ENCODE results near the gene CCR5AS.

The CCR5AS gene

GRCh38 chr3:46449755-46450552 lies 43.1 kb upstream of the CCR5AS start:
- Histone ChIP-seq H3K56ac (replicated peaks; ENCODE audit: insufficient read length, low read depth, low read length) (no peak overlapping the region), H3K4me2 (ENCODE audit: insufficient read depth in 1 of 2, low read depth in 2 of 2, low read length in 2 of 2) (no peak overlapping the region), H3K14ac (ENCODE audit: insufficient read length) (no peak overlapping the region), H3K9ac (replicated peaks in 1 of 4; ENCODE audit: extremely low read depth in 1 of 4, low read depth in 3 of 4, low read length in 3 of 4) (no peak overlapping the region), H2BK5ac (ENCODE audit: low read depth, low read length) (no peak overlapping the region), H3K4ac (replicated peaks; ENCODE audit: insufficient read length, low read depth, low read length) (no peak overlapping the region), H3K18ac (ENCODE audit: extremely low read depth, low read length) (peak overlapping the region; percentile 83; the same call in 1 of the 2 replicates), H4K5ac (ENCODE audit: insufficient read length, low read depth, low read length) (no peak overlapping the region), H3K23ac (ENCODE audit: insufficient read length) (no peak overlapping the region), H3K27ac (ENCODE audit: low read depth, low read length) (no peak overlapping the region), H4K91ac (replicated peaks; ENCODE audit: insufficient read length, low read length) (no peak overlapping the region), H2AK5ac (ENCODE audit: low read depth, low read length) (no peak overlapping the region), H2BK120ac (replicated peaks; ENCODE audit: low read depth, low read length) (no peak overlapping the region), H3K79me2 (ENCODE audit: control insufficient read depth in 1 of 2, insufficient read depth in 2 of 2, low read length in 2 of 2) (no peaks in the 10 kb centered on the region), H3K9me3 (ENCODE audit: insufficient read depth in 2 of 2, low read depth in 1 of 2, low read length in 1 of 2) (no peaks in the 10 kb centered on the region), H2BK20ac (ENCODE audit: low read length) (no peak overlapping the region), H3K36me3 (ENCODE audit: control insufficient read depth in 2 of 4, insufficient read depth in 4 of 4, low read length in 3 of 4) (no peaks in the 10 kb centered on the region), H4K8ac (ENCODE audit: extremely low read depth, insufficient read depth, low read length) (no peak overlapping the region), H2BK15ac (ENCODE audit: low read length) (no peak overlapping the region), H3K23me2 (ENCODE audit: low read depth, low read length) (no peaks in the 10 kb centered on the region), H3K79me1 (ENCODE audit: low read depth, low read length) (no peaks in the 10 kb centered on the region), H2AFZ (ENCODE audit: low read length) (no peak overlapping the region), H3K4me1 (replicated peaks in 1 of 4; ENCODE audit: control insufficient read depth in 3 of 4, insufficient read depth in 4 of 4, low read length in 3 of 4) (no peaks in the 10 kb centered on the region), H2BK12ac (ENCODE audit: low read depth, low read length) (0 out of 2 replicates have a peak overlapping the region, but pooled peaks have one; percentile 27), H3K4me3 (ENCODE audit: extremely low read depth in 1 of 4, insufficient read depth in 2 of 4, low read depth in 3 of 4, low read length in 4 of 4) (no peak overlapping the region), H3K27me3 (replicated peaks in 1 of 4; ENCODE audit: control insufficient read depth in 3 of 4, extremely low read depth in 1 of 4, insufficient read depth in 3 of 4, low read length in 3 of 4) (no peaks in the 10 kb centered on the region), H4K20me1 (replicated peaks in 1 of 2; ENCODE audit: control insufficient read depth in 1 of 2, insufficient read depth in 2 of 2, low read length in 2 of 2) (no peaks in the 10 kb centered on the region)
- DNase-seq (ENCODE audit: low read depth in 1 of 2, low spot score in 2 of 2) (peak in 1 of 2 experiments; percentile 67), FAIRE-seq (no peak)
- POLR2A ChIA-PET (ENCODE audit: partially characterized antibody): interaction anchor here (1.1 to 1.5 kb wide), 2 partner anchors 133 to 135 kb away, joined by 4 read pairs; no protein-coding TSS in a partner anchor
- CTCF ChIA-PET (ENCODE audit: partially characterized antibody): interaction anchor here (0.6 to 5.0 kb wide), 34 partner anchors 9 to 630 kb away, joined by 3 to 40 read pairs (median 4); partner anchors contain the start of genes CCR5AS, CCRL2, LRRC2 and LTF
- 85% methylated on average over 14 of the region's 14 CpGs; no CpG with 5 or more reads in 1 of the 2 experiments for WGBS, 2 experiments (ENCODE audit: extremely low coverage in 1 of 2, insufficient coverage in 1 of 2, insufficient read length in 1 of 2, insufficient replicate concordance in 2 of 2, low coverage in 1 of 2, low lambda C conversion rate in 2 of 2, missing lambda C conversion rate in 1 of 2)
- TF ChIP-seq RAD21 (IDR thresholded peaks at IDR 0.05 in 1 of 2, conservative IDR thresholded peaks at IDR 0.05 in 1 of 2; ENCODE audit: low read depth in 2 of 2, low read length in 2 of 2): peak; percentile 40 to 51
- no peak for TF ChIP-seq HDAC2 (IDR thresholded peaks at IDR 0.05; ENCODE audit: borderline replicate concordance in 1 of 2, low read depth in 2 of 2, low read length in 2 of 2)
- no peak for TF ChIP-seq SIX5 (IDR thresholded peaks at IDR 0.05; ENCODE audit: low read depth, low read length)
- TF ChIP-seq MAFK (IDR thresholded peaks at IDR 0.05; ENCODE audit: low read depth, low read length): no peak
- TF ChIP-seq SP4 (IDR thresholded peaks at IDR 0.05; ENCODE audit: low read length): no peak
- TF ChIP-seq YY1 (IDR thresholded peaks at IDR 0.05; ENCODE audit: low read depth, low read length): no peak
- TF ChIP-seq CHD2 (IDR thresholded peaks at IDR 0.05; ENCODE audit: low read length): no peak
- peak; percentile 49 to 76 (median 59) for TF ChIP-seq CTCF (IDR thresholded peaks at IDR 0.05; ENCODE audit: control extremely low read depth in 1 of 3, insufficient read depth in 1 of 3, low read depth in 1 of 3, low read length in 3 of 3)
- TF ChIP-seq ATF3 (IDR thresholded peaks at IDR 0.05; ENCODE audit: insufficient read depth, low read depth, low read length): no peak
